CD4-positive, alpha-beta memory T cell (primary cell): ENCODE measurements around the gene POLR3B. TPM values are rescaled to one million over a fixed set of nuclear protein-coding genes. Genes with fewer than 3 reads are reported as not detected.
A peak's percentile ranks its signal among the peaks of the same experiment; 100 is the strongest.
"Not testable (repeated sequence)": the region's sequence is repeated elsewhere in the genome, so short reads cannot be mapped to it uniquely, and the experiment has no call there.

Experiments
- CTCF ChIA-PET: fragments of 350-600 bp; sonication (Branson Sonifier 250); formaldehyde crosslinking; loops from one replicate; lab custom pipeline; 2021; ENCODE audit warnings: inconsistent platforms; ENCODE audit not compliant: partially characterized antibody; lab: Charles Lee
- POLR2A ChIA-PET: fragments of 350-600 bp; sonication (Branson Sonifier 250); formaldehyde crosslinking; loops from one replicate; lab custom pipeline; 2021; ENCODE audit not compliant: partially characterized antibody; lab: Charles Lee
- DNase-seq, 5 donors: peaks; one replicate each; pipeline versions ENCODE4 v3.0.0 to v3.0.0-alpha.2; 2020 to 2022; ENCODE audit warnings: mixed read lengths in 1 of 5
- H3K27ac ChIP-seq: one replicate; pipeline ENCODE4 v1.7.0; 2013; ENCODE audit warnings: low read depth, low read length
- H3K27me3 ChIP-seq: 2 replicates; pipeline ENCODE4 v1.7.0; 2013; ENCODE audit warnings: mild to moderate bottlenecking, low read length, moderate library complexity; ENCODE audit not compliant: insufficient read depth
- H3K36me3 ChIP-seq: 2 replicates; pipeline ENCODE4 v1.7.0; 2013; ENCODE audit warnings: mild to moderate bottlenecking, low read length, moderate library complexity; ENCODE audit not compliant: insufficient read depth
- H3K4me1 ChIP-seq: 2 replicates; pipeline ENCODE4 v1.7.0; 2013; ENCODE audit warnings: mild to moderate bottlenecking, low read length, moderate library complexity; ENCODE audit not compliant: insufficient read depth
- H3K4me3 ChIP-seq, 2 donors: one replicate each; pipeline ENCODE4 v1.7.0; 2013; ENCODE audit warnings: low read length in 2 of 2, mild to moderate bottlenecking in 1 of 2
- H3K9me3 ChIP-seq, 2 donors: one replicate each; pipeline ENCODE4 v1.7.0; 2013; ENCODE audit warnings: low read length in 2 of 2, control low read depth in 1 of 2; ENCODE audit not compliant: control insufficient read depth in 1 of 2
- H3K27ac Mint-ChIP-seq, 7 donors: one replicate each; pipeline ENCODE4 v1.8.0; 2020 to 2021; ENCODE audit warnings: mixed read lengths in 7 of 7, mild to moderate bottlenecking in 6 of 7, inconsistent platforms in 3 of 7, moderate library complexity in 3 of 7
- H3K27me3 Mint-ChIP-seq, 2 donors: one replicate each; pipeline ENCODE4 v1.8.0; 2020 to 2021; ENCODE audit warnings: mixed read lengths in 2 of 2
- H3K36me3 Mint-ChIP-seq, 2 donors: one replicate each; pipeline ENCODE4 v1.8.0; 2020 to 2021; ENCODE audit warnings: mixed read lengths in 2 of 2, inconsistent platforms in 1 of 2, mild to moderate bottlenecking in 1 of 2
- H3K4me1 Mint-ChIP-seq, 4 donors: one replicate each; pipeline ENCODE4 v1.8.0; 2020 to 2021; ENCODE audit warnings: mixed read lengths in 4 of 4, mild to moderate bottlenecking in 1 of 4
- H3K4me3 Mint-ChIP-seq, 8 donors: one replicate each; pipeline ENCODE4 v1.8.0; 2020 to 2021; ENCODE audit warnings: mixed read lengths in 8 of 8, mild to moderate bottlenecking in 7 of 8, moderate library complexity in 6 of 8, inconsistent platforms in 3 of 8
- H3K9me3 Mint-ChIP-seq, 8 donors: one replicate each; pipeline ENCODE4 v1.8.0; 2020 to 2021; ENCODE audit warnings: mixed read lengths in 8 of 8, mild to moderate bottlenecking in 5 of 8, inconsistent platforms in 3 of 8, moderate library complexity in 1 of 8
- intact Hi-C: fragments of 100-400 bp; cut with micrococcal nuclease; formaldehyde crosslinking; loops from one replicate; pipeline ENCODE4 v1.15.1; 2023
- polyA plus RNA-seq, 2 donors: library from polyadenylated mRNA; unstranded; fragments of 300-500 nt; fragmentation: Illumina TruSeq; gene quantifications; one replicate each; pipeline ENCODE4 v1.2.3, GENCODE V29; 2021
- total RNA-seq, 2 experiments: library from RNA; stranded (reverse); gene quantifications; one replicate each; pipeline ENCODE4 v1.2.3, GENCODE V29; 2021

Gene POLR3B
- total and polyA plus RNA-seq, 4 experiments from 2014 or later: 2.2 to 7.5 (median 6.9) TPM

- POLR2A ChIA-PET: interaction anchor here (1.7 to 9.4 kb wide), 2 partner anchors 10 to 16 kb away, joined by 4 to 82 read pairs; partner anchors contain the start of gene TCP11L2
- H3K27me3 Mint-ChIP-seq, H3K27ac Mint-ChIP-seq, H3K4me3 Mint-ChIP-seq, DNase-seq, H3K27me3 ChIP-seq, H3K9me3 Mint-ChIP-seq, intact Hi-C loops, H3K27ac ChIP-seq, H3K9me3 ChIP-seq, H3K4me3 ChIP-seq, CTCF ChIA-PET: not testable (repeated sequence)
- Mint-ChIP-seq H3K36me3 (peaks cover 55 to 72% of the 10 kb centered on the region in 2 donors), H3K4me1 (peaks cover 29 to 47% (median 34%) of the 10 kb centered on the region in 4 donors)
- Histone ChIP-seq H3K36me3 (peaks cover 47% of the 10 kb centered on the region), H3K4me1 (peaks cover 19% of the 10 kb centered on the region)
Measured at GRCh38 chr12:106313413-106313812, 44.1 kb upstream of the POLR3B start.

GRCh38 chr12:106315523-106315922 lies 42.0 kb upstream of the POLR3B start:
- Histone ChIP-seq H3K9me3 (no peaks in the 10 kb centered on the region), H3K36me3 (peaks cover 58% of the 10 kb centered on the region), H3K27ac (no peak overlapping the region), H3K4me1 (peaks cover 4% of the 10 kb centered on the region), H3K27me3 (no peaks in the 10 kb centered on the region), H3K4me3 (no peak overlapping the region)
- CTCF ChIA-PET: interaction anchor here (1.2 to 2.7 kb wide), 3 partner anchors 21 to 90 kb away, joined by 3 to 8 read pairs (median 4); no protein-coding TSS in a partner anchor
- POLR2A ChIA-PET: interaction anchor here (0.6 to 9.4 kb wide), 5 partner anchors 10 to 69 kb away, joined by 3 to 82 read pairs (median 3); partner anchors contain the start of genes POLR3B and TCP11L2
- H3K4me3 Mint-ChIP-seq: no peak overlapping the region
- H3K4me1 Mint-ChIP-seq: peaks cover 10 to 30% (median 17%) of the 10 kb centered on the region in 4 donors
- H3K9me3 Mint-ChIP-seq: no peaks in the 10 kb centered on the region
- H3K27ac Mint-ChIP-seq: peak overlapping the region in 5 of 7 donors; percentile 5 to 74 (median 36)
- peaks cover 58 to 73% of the 10 kb centered on the region in 2 donors for H3K36me3 Mint-ChIP-seq
- intact Hi-C loops: no loop called here
- H3K27me3 Mint-ChIP-seq: no peaks in the 10 kb centered on the region
- DNase-seq: no peak

DNA sequence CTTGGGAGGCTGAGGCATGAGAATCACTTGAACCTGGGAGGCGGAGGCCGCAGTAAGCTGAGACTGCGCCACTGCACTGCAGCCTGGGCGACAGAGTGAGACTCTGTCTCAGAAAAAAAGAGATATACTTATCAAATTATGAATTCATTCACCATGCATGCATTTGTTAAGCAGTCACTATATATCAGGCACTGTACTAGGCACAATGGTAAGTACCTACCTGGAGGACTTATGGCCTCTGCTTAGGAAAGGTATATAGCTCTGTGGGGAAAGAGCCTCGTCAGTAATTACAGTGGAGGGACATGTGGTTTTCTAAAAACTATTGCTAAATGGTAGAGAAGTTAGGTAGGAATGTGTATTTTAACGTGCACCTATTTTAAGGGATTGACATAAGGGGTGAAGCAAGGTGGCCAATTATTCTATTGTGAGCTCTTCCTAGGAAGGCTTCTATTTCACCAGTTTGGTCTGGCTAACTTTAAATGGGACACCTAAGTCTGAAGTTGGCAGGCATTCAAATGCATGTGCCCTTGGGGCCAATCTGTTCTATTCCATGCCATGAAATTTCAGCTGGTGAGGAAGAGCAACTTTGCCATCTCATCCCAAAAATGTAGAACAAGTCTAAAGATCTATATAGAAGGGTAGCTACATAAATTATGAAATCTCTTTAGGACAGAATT lies 40.0 kb upstream of the POLR3B start:
- CTCF ChIA-PET: interaction anchor here (0.6 to 1.7 kb wide), 5 partner anchors 9 to 94 kb away, joined by 3 to 9 read pairs (median 4); no protein-coding TSS in a partner anchor
- Mint-ChIP-seq H3K27ac (peak overlapping the region in 1 of 7 donors; percentile 66), H3K4me1 (peaks cover 0 to 25% (median 10%) of the 10 kb centered on the region in 4 donors), H3K27me3 (no peaks in the 10 kb centered on the region), H3K9me3 (no peaks in the 10 kb centered on the region), H3K4me3 (no peak overlapping the region), H3K36me3 (peaks cover 69 to 77% of the 10 kb centered on the region in 2 donors)
- POLR2A ChIA-PET: interaction anchor here (1.1 to 9.4 kb wide), 2 partner anchors 14 to 40 kb away, joined by 3 to 82 read pairs; partner anchors contain the start of genes POLR3B and TCP11L2
- no peak for DNase-seq
- Histone ChIP-seq H3K4me3 (no peak overlapping the region), H3K36me3 (peaks cover 69% of the 10 kb centered on the region), H3K27ac (no peak overlapping the region), H3K4me1 (no peaks in the 10 kb centered on the region), H3K27me3 (no peaks in the 10 kb centered on the region), H3K9me3 (no peaks in the 10 kb centered on the region)
- intact Hi-C loops: no loop called here

DNA sequence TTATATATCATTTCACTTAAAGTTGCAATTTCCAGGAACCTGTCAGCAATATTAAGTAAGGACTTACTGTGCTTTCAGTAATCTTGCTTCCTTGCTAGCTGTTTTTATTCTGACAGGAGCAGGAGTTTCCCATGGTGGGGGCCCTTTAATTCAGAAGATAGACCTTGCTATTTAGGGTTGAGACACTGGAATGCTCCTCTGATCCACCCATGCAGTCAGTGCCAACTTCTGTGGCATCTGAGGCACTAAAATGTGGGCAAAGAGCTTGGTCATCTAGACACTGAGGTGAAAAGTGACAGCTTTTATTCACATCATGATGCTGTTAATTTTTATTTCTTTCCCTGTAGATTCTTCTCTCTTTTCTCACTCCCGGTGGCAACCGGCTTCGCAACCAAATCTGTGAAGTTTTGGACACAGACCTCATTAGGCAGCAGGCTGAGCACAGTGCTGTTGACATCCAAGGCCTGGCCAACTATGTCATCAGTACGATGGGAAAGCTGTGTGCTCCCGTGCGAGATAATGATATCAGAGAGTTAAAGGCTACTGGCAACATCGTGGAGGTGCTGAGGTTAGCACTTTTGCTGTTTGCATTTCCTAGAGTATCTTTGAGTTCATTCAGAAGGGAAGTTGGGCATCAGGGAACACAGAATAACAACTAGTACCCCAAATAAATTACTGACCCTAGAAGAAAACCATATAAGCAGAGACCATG lies 36.3 kb upstream of the POLR3B start:
- Mint-ChIP-seq H3K4me3 (no peak overlapping the region), H3K4me1 (peaks cover 5 to 35% (median 15%) of the 10 kb centered on the region in 4 donors), H3K9me3 (no peaks in the 10 kb centered on the region), H3K27ac (peak overlapping the region in 4 of 7 donors; percentile 5 to 87 (median 34)), H3K36me3 (peaks cover 79 to 82% of the 10 kb centered on the region in 2 donors), H3K27me3 (no peaks in the 10 kb centered on the region)
- ChIA-PET CTCF (interaction anchor here (2.3 to 2.8 kb wide), 2 partner anchors 94 to 97 kb away, joined by 7 to 10 read pairs; no protein-coding TSS in a partner anchor), POLR2A (interaction anchor here (1.1 to 1.9 kb wide), 4 partner anchors 17 to 36 kb away, joined by 3 to 15 read pairs (median 6); partner anchors contain the start of genes POLR3B and TCP11L2)
- Histone ChIP-seq H3K9me3 (no peaks in the 10 kb centered on the region), H3K4me3 (no peak overlapping the region), H3K27me3 (no peaks in the 10 kb centered on the region), H3K36me3 (peaks cover 77% of the 10 kb centered on the region), H3K4me1 (no peaks in the 10 kb centered on the region), H3K27ac (no peak overlapping the region)
- DNase-seq: no peak
- intact Hi-C loops: no loop called here

DNA sequence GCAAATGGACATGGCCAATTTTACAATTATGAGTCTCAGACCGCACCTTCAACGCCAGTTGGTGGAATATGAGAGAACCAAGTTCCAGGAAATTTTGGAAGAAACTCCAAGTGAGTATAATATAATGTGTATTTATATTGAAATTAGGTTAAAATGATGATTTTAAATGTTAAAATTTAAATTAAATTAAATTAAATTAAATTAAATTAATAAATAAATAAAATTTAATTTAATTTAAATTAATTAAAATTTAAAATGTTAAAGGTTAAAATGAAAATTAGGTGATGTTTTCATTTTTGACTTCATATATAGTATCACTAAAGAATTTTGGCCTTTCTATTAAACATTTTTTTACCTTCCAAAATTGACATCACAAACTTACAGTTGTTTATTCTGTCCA lies 34.0 kb upstream of the POLR3B start:
- H3K36me3 Mint-ChIP-seq: peaks cover 73 to 86% of the 10 kb centered on the region in 2 donors
- no peaks in the 10 kb centered on the region for H3K9me3 Mint-ChIP-seq
- no peak overlapping the region for H3K27ac Mint-ChIP-seq
- ChIA-PET POLR2A (interaction anchor here (1.9 kb wide), 1 partner anchor 20 kb away, joined by 7 read pairs; no protein-coding TSS in a partner anchor), CTCF (interaction anchor here (0.9 kb wide), 1 partner anchor 96 kb away, joined by 3 read pairs; no protein-coding TSS in a partner anchor)
- DNase-seq: no peak
- peaks cover 5 to 31% (median 11%) of the 10 kb centered on the region in 4 donors for H3K4me1 Mint-ChIP-seq
- H3K36me3 ChIP-seq: peaks cover 68% of the 10 kb centered on the region
- H3K4me1 ChIP-seq: no peaks in the 10 kb centered on the region
- H3K27me3 Mint-ChIP-seq: no peaks in the 10 kb centered on the region
- no peak overlapping the region for H3K4me3 ChIP-seq
- H3K27me3 ChIP-seq: no peaks in the 10 kb centered on the region
- intact Hi-C loops: no loop called here
- H3K4me3 Mint-ChIP-seq: no peak overlapping the region
- no peaks in the 10 kb centered on the region for H3K9me3 ChIP-seq
- no peak overlapping the region for H3K27ac ChIP-seq

DNA sequence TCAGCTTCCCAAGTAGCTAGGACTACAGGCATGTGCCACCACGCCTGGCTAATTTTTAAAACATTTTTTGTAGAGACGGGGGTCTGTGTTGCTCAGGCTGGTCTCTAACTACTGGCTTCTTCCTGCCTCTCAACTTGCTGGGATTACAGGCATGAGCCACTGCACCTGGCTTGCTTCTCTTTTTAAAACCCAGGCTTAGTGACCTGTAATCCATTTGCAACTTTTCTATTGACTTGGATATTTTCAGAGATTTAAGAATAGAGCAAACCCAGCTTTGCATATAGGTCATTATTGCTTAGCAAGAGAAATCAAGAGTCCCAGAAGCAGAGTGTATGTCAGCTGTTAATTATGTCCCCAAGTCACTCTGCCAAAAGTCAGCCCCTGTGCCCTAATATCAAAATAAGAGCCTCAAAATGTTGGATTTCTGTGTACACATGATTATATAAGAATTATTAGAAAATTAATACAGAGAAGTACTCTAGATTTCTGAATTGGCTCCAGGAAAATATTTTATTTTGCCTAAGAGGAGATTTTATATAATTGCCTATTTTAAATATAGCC lies 30.2 kb upstream of the POLR3B start:
- no peaks in the 10 kb centered on the region for H3K4me1 ChIP-seq
- no peaks in the 10 kb centered on the region for H3K27me3 ChIP-seq
- no peak overlapping the region for H3K4me3 Mint-ChIP-seq
- H3K4me3 ChIP-seq: no peak overlapping the region
- no peaks in the 10 kb centered on the region for H3K9me3 ChIP-seq
- CTCF ChIA-PET: interaction anchor here (1.0 kb wide), 1 partner anchor 104 kb away, joined by 3 read pairs; no protein-coding TSS in a partner anchor
- peaks cover 60% of the 10 kb centered on the region for H3K36me3 ChIP-seq
- no peak overlapping the region for H3K27ac ChIP-seq
- peaks cover 77 to 86% of the 10 kb centered on the region in 2 donors for H3K36me3 Mint-ChIP-seq
- POLR2A ChIA-PET: interaction anchor here (1.1 to 2.4 kb wide), 4 partner anchors 21 to 26 kb away, joined by 3 to 14 read pairs (median 4); no protein-coding TSS in a partner anchor
- peaks cover 11 to 31% (median 15%) of the 10 kb centered on the region in 4 donors for H3K4me1 Mint-ChIP-seq
- peak overlapping the region in 2 of 7 donors; percentile 10 to 42 for H3K27ac Mint-ChIP-seq
- intact Hi-C loops: no loop called here
- no peak for DNase-seq
- no peaks in the 10 kb centered on the region for H3K9me3 Mint-ChIP-seq
- H3K27me3 Mint-ChIP-seq: no peaks in the 10 kb centered on the region
